Heart left ventricle (tissue), 13 donors: ENCODE measurements around the gene DPAGT1.

Source experiments
- CTCF ChIP-seq, 12 donors: fragments of 200-600 bp; sonication (generic) in 4 of 12; IDR thresholded peaks; one replicate each; pipeline versions ENCODE4 v1.5.0 to v1.8.0; 2018 to 2022; ENCODE audit warnings: antibody characterized with exemption in 12 of 12, mild to moderate bottlenecking in 5 of 12
- POLR2A ChIP-seq, 2 donors: fragments of 450-650 bp; IDR thresholded peaks; one replicate each; pipeline ENCODE4 v1.6.1; 2017; ENCODE audit warnings: antibody characterized with exemption in 2 of 2, mild to moderate bottlenecking in 2 of 2, moderate library complexity in 2 of 2
- donor health status: ischemic (EF 13 %, LVEDD 7.1; RV severe dilation, severe dysfunction).
- donor health status: DM: no; HTN: yes; CAD: no.
- donor health status: DM: no; HTN: no; CAD: no.
- donor health status: ischemic (EF 25% LVEDD 6.9; RV normal size, moderate dysfunction).
- donor health status: ischemic (EF 25% LVEDD 5.7; RV mildly dilated, moderate dysfunction).
- donor health status: ischemic (EF 35%, LVEDD 5.7; RV mildly dilated, moderate dysfunction).
- donor health status: nonischemic (EF 11% LVEDD 7.7; RV severe dilation, severe dysfunction).
- donor health status: DM: yes; HTN: yes; CAD: no.
- donor health status: PGD.
- donor health status: ischemic (EF 29% LVEDD 5.4; RV normal size, mild dysfunction).
- donor health status: nonischemic (EF 23%, LVEDD 6.1; RV moderate dilation, normal function).

GRCh38 chr11:119109843-119110242 is 8.2 kb upstream of the DPAGT1 start:
- TF ChIP-seq CTCF (IDR thresholded peaks at IDR 0.05) (no peak), POLR2A (IDR thresholded peaks at IDR 0.05) (no peak)
